DLD1 (cell line): Measurements from ENCODE around the gene ERC1.

Experiments used
- in situ Hi-C: cut with HindIII; loops from 2 replicates; pipeline ENCODE4 v1.10.0; 2017; ENCODE audit warnings: low sequenced_read_pairs

Gene ERC1

DNA sequence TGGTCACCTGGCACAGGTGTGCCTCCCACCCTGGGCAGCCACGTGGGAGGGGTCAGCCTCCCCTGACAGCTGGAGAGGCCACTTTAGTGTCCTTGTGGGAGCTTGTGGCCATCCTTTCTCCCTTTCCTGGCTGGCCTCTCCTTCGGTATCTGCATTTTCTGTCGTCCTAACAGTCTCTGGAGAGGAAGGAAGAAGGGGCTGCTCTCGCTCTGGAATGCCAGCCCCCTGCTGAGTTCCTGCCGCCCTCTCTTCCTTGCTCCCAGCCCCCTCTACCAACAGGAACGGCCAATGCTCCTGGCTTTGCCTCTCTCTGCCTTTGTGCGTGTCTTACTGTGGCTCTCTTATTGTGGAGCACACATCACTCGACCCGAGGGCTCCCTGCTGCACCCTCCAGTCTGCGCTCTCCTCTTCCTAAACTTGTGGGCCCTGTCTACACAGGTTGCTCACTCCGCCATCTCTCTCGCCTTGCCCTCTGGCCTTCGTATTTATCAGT lies 532.6 kb downstream of the ERC1 start:
- in situ Hi-C loops, result no loop called here

DNA sequence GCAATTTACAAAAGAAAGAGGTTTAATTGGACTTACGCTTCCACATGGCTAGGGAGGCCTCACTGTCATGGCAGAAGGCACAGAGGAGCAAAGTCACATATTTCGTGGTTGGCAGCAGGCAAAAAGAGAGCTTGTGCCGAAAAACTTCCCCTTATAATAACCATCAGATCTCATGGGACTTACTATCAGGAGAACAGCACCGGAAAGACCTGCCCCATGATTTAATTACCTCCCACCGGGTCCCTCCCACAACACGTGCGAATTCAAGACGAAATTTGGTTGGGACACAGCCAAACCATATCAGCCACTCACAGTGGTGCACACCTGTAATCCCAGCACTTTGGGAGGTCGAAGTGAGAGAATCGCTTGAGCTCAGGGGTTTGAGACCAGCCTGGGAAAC lies 534.8 kb downstream of the ERC1 start:
- in situ Hi-C loops, result no loop called here

DNA sequence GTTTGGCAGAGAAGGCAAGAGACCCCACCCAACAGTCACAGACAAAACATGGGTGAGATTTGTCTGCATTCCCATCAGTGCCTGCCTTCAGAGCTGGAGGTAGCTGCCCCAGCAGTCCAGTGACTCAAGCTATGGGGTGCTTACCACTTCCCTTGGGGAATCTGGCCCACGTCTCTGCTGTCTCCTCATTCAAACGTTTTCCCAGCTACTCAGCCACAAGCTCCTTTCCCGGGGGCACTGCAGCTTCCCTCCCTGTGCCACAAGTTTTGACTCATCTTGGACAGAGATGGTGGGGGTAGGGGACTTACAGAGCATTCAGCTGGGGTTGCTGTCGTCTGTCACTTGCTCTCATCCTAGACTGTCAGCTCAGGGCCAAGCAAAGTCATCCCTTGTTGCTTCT lies 536.8 kb downstream of the ERC1 start:
- in situ Hi-C loops, result no loop called here

DNA sequence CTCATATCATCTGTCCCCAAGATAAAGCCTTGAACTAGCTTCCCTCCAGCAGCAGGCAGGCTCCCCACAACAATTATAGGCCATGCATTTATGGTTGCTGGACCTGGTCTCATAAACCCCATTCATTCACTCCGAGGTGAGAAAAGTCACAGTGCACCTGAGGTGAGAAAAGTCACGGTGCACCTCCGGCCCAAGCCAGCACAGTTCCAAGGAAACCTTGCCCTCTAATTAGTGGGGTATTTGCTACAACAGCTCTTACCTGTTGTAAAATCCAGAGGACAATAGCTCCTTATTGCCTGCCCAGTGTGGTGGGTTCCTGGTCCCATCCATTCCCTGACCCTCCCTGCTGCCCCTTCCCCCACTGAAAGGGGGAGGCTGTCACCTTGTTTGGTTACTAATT lies 537.8 kb downstream of the ERC1 start:
- in situ Hi-C loops, result no loop called here

DNA sequence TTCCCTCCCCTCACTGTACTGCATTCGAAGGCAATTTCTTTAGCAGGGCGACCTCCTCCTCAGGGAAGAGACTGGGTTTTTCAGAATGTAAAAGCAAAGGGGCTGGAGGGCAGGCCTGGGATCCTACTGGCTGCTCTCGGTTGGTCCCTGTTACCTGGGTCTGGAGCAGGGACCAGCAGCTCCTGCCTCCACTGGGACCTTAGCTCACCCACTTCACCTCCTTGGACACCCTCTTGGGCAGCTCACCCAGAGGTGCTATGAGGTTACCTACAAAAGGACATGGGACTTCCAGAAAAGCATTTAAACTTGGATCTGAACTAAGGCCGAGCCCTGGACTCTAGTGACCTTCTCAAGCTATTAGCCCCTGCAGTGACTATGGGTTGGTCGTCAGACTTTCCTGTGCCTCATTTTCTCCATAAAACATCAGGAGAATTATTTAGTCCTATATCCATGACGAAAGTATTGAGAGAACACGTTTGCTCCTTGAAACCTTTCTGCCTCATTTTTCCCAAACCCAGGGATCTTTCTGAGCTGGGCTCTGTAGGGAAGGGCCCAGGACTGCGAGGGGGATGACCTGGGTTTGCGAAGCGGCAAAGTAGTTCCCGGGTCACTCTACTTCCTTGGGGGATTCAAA lies 538.3 kb downstream of the ERC1 start:
- in situ Hi-C loops, result no loop called here

DNA sequence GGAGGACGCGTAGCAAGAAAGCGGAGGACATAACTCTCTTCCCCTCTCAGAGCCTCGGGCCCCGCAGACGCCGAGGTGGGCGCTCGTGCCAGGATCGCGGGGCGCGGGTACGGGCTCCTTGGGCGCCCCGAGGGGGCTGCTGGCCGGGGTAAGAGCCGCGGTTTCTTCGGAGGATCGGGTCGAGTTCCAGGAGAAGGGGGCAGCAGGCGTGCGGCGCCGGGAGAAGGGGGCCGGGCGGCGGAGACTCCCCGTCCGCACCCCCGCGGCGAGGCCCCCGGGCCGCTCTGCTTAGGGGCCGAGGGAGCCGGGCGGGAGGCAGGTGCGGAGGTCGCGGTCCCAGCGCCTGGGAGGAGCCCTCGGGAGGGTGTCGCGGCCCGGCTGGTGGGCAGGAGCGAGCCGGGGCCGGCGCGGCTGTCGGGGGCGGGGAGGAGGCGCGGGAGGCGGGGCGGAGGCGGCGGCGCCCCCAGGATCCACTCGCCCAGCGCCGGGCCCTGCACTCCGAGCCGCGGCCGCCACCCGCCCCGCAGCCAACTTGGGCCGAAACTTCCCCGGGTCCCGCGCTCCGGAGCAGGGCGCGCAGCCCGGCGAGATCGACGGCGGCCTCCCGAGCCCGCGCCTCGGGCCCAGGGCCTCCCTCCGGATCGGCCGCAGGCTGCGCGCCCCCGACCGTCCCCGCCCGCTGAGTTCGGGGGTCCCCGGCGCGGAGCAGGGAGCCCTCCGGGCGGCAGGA lies 539.0 kb downstream of the ERC1 start:
- in situ Hi-C loops, result no loop called here

DNA sequence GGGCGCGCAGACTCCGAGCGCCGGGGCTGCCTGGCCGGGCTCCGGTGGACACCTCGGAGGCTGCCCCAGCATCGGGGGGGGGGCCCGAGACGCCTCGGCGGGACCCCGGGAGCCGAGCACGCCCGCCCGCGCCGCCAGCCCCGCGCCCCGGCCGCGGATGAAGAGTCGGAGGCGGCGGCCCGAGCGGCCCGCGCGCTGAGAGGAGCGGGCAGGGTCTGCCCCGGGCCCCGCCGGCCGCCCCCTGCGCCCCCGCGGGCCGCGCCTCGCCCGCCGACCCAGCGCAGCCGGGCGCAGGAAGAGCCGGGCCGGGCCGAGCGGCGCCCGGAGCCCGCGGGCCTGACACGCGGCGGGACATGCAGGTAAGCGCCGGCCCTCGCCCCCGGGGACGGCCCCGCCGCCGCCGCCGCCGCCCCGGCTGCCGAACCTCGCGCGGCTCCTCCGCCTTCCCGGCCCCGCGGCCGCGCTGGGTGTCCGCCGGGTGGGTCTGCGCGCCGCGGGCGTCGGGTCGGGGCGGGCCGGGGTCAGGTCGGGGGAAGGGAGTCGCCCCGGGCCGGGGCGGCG lies 539.6 kb downstream of the ERC1 start:
- in situ Hi-C loops, result no loop called here

DNA sequence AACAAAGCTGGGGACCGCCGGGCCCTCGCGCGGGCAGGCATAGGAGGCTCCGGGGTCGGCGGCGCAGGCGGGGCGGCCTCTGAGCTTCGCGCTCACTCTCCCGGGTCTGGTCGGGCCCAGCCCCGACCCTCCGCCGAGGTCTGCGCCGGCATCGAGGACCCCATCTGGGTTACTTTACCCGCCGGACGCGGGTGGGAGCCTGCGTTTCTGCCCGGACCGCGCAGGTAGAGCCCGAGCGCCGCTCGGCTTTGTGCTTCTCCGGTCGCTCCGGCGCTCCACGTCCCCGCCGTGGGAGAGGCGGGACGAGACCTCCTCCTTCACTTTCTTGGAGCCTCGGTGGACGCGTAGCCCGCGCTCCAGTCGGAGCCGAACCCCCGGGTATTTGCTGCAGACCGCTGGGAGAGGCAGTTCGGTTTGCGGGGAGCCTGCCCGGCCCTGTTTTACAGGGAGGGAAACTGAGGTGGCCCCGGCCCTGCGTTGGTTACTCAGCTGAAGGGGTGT lies 540.2 kb downstream of the ERC1 start:
- in situ Hi-C loops, result no loop called here

DNA sequence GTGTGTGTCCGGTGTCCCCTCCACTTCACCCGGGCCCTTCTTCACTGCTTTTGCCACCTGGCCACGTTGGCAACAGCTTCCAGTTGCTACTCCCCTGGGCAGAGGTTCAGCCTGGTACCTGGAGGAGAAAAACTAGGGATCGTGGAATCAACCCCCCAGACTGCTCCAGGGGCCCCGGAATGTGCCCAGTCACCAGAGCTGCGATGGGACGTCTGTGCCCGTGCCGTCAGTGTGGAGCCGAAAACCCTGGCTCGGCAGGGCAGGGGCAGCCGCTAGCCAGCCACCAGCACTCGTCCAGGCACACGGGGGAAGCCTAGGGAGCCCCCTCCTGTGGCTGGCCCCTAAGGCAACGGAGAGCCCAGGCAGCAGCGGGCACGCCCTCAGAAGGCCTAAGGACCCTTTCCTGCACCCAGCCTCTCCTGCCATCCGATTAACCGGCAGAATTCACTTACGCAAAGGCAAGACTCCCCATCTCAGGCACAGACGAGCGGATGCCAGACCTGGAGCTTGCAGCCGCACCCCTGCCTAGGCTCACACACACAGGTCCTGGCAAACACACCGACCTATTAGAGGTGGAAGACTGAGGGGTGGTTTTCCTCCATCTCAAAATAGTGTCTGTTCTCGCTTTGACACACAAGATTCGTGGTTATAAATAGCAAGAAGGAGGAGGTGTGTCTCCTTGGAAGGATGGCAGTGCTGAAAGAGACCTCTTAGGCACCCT lies 540.8 kb downstream of the ERC1 start:
- in situ Hi-C loops, result no loop called here

DNA sequence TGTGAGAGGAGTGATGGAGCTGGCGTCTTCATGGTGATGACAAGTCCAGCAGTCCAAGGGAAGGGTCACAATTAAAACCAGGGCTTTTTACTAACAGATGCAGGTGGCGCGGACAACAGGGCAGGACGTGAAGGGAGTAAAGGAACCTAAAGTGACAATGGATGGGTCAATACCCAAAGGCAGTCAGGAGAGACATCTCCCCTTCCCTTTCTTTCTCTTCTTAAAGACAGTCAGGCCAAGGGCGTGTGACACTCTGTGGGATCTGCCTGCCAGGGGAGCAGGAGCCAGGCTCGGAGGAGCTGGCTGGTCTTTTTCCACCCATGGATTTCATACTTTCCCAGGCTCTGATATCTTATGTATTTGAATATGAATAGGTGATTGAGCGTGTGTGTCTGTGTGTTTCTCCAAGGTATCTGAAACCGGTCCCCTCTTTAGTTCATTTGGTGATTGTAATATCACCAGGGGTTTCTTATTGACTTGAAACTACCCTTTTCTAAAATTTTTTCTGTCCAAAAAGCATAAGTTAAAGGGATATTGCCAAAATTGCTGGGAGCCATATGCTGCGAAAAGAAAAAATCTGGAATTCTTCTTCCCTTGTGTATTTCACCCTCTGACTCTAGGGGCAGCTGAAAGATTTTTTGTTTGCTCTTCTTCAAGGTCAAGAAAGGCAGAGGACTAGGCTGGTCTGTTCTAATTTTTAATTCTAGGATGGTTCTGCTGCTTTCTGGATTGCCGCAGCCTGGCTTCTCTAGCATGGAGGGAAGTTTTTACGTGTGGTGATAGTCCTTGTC lies 541.5 kb downstream of the ERC1 start:
- in situ Hi-C loops, result no loop called here

DNA sequence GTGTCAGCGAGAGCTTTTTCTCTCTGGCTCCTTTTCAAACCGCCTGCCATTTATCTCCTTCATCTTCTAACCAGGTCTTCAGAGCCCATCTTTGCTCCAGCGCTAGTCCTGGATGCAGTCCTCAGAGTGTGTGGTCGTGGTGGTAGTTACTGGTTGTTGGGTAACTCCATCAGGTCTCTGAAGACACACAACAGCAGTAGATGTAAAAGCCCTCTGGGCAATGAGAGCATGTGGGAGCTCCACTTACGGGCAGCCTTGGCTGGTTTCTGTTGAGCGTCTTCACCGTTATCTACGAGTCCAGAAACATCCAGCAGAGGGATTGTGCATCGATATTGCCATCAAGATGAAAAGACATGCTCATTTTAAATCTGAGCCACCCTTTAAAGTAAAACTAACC lies 542.2 kb downstream of the ERC1 start:
- in situ Hi-C loops, result no loop called here

DNA sequence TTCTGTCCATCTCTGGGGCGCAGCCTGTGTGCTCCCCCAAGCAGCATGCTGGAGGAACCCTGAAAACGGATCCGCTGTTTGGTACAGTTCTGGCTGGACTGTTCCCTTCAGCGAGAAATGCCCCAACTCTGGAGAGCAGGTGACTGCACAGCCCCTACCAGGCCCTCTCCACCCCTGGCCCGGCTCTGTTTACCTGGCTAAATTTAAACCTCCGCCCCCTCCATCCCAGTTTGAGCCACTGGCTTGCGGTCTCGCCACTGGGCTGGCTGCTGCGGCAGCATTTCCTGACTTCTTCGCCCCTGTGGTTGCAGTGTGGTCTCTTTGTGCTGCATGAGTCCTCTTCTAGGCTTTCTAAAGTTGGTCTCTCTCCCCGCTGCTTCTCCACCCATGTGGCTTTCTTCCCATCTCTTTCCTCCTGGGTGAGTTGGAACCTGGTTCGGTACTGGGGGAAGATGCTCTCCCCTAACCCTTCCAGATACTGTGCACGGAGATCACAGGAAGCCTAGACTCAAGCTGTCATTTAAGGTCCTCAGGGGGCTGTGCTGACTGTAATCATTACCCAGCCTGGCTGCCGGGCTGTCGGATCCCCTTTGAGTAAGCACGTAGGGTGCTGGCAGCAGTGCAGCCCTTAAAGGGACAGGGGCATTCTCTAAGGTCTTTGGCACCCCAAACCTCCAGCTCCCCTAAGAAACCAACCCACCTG lies 542.7 kb downstream of the ERC1 start:
- in situ Hi-C loops, result no loop called here

DNA sequence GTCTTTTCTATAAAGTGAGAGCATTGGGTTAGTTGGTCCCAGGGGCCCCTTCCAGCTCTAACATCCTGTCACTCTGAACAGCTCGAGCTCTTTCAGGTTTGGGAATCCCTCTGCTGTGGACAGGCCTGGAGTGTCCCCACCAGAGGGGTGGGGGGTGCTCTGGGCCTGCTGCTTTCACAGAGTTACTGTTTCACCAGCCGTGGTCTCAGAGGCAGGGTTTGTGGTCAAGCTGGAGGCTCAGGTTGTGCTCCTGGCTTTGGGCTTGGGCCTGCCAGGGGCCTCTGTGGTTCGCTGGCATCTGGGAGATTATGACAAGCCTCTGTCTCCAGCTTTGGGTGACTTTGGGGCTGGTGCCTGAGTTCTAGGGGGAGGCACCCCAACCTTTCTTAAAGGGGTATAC lies 543.7 kb downstream of the ERC1 start:
- in situ Hi-C loops, result no loop called here

DNA sequence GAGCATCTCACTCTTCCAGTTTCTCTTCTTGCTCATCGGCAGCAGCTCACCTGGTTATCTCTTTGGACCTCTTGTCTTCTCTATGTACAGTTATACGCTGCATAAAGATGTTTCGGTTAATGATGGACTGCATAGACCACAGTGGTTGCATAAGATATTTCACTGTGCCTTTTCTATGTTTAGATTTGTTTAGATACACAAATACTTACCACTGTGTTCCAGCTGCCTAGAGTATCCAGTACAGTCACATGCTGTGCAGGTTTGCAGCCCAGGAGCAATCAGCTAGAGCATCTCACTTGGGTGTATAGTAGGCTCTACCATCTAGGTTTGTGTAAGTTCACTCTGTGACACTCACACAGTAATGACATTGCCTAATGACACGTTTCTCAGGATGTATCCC lies 545.8 kb downstream of the ERC1 start:
- in situ Hi-C loops, result no loop called here

DNA sequence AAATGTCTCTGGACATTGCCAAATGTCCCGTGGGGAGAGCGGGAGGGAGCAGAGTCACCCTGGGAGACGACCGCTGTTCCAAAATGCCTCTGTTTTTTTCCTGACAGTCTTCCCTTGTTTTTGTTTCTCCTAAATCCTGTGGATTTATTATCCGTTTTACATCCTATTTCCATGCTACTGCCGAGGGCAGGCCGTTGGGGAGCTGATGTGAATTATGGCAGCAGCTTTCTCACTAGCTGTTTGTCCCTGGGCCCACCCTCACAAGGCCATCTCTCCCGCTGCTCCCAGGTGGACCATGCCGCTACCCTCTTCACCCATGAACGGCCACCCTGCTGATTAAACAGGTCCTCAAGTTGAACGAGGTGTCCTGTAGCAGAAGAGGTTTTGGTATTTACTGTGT lies 548.1 kb downstream of the ERC1 start:
- in situ Hi-C loops, result no loop called here

DNA sequence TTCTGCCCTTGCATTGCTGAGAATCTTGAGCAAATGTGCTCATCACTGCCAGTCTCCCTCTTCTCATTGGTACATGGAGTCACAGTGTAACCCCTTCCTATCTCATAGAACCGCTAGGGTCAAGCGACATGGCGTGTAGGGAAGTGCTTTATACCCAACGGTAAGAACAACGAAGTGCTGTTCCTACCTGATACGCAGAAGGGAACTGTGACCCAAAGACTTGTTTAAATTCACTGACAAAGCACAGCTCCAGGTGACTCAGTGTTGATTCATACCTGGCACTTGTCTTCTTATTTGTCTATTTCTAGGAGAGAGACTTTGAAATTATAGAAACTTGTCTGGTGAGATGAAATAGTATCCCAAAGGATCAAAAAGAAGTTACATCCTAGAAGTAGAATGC lies 549.7 kb downstream of the ERC1 start:
- in situ Hi-C loops, result no loop called here

DNA sequence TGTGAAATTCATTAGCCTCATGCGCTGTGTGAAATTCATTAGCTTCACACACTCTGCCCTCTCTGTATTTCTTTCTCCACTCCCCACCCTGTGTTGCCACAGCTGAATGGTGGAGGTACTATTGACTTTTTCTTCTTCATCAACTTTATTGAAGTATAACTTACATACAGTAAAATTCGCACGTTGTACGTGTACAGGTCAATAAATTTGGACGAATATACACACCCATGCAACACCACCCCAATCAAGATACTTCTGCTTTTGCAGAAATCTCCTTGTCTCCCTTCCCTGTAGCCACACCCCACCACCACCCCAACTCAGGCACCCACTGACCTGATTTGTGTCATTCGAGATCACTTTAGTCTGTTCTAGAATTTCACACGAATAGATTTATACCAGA lies 551.6 kb downstream of the ERC1 start:
- in situ Hi-C loops, result no loop called here

DNA sequence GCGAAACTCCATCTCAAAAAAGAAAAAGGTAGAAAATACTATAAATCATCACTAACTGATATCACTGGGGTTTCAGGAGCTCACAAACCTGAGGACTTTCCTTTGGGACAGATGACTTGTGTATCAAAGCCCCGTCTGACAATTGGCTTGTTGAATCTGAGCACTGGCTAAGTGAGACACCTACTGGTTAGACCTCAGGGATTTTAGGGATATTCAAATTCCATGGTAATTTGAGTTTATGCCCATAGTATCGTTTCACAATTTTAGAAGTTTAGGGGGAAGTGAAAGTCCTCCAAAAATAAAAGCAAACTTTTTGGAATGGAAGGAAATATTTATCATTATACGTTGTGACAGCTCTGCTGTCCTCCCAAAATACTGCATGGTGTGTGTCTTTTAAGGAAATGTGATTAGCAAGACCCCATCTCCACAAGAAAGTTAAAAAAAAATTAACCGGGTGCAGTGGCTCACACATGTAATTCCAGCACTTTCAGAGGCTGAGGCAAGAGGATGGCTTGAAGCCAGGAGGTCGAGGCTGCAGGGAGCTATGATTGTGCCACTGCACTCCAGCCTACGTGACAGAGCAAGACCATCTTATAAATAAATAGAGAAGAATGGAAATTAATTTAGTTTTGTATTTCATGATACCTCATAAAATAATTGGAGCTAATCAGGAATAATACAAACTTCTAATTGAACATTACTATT lies 554.1 kb downstream of the ERC1 start:
- in situ Hi-C loops, result no loop called here
